CD14-positive monocyte (primary cell): ENCODE data around the gene RAB40AL. TPM values are rescaled to one million over a fixed set of nuclear protein-coding genes. Genes with fewer than 3 reads are reported as not detected.

Experiments used
- DNase-seq, 3 donors: peaks; one replicate each; pipeline ENCODE4 v3.0.0-alpha.2; 2011 to 2022
- H2AFZ ChIP-seq: 2 replicates; pipeline ENCODE4 v1.6.0; 2012; ENCODE audit warnings: mild to moderate bottlenecking, low read depth, low read length, inconsistent platforms; ENCODE audit not compliant: insufficient read depth, poor library complexity, severe bottlenecking
- H3K27ac ChIP-seq, 2 donors: 1 replicate in 1 of 2; 2 replicates in 1 of 2; pipeline ENCODE4 v1.5.1; 2012 to 2013; ENCODE audit warnings: low read length in 2 of 2, control low read depth in 1 of 2, inconsistent platforms in 1 of 2, low read depth in 1 of 2, mild to moderate bottlenecking in 1 of 2
- H3K27me3 ChIP-seq, 2 donors: one replicate each; pipeline versions ENCODE4 v1.6.0 to v1.6.1; 2011 to 2013; ENCODE audit warnings: low read length in 2 of 2; ENCODE audit not compliant: control insufficient read depth in 2 of 2, insufficient read depth in 2 of 2
- H3K36me3 ChIP-seq, 2 donors: replicated peaks in 1 of 2; 1 replicate in 1 of 2; 2 replicates in 1 of 2; pipeline versions ENCODE4 v1.5.1 to v1.6.1; 2012 to 2013; ENCODE audit warnings: low read length in 2 of 2, control low read depth in 1 of 2, inconsistent platforms in 1 of 2, mild to moderate bottlenecking in 1 of 2; ENCODE audit not compliant: insufficient read depth in 2 of 2, control insufficient read depth in 1 of 2
- H3K4me1 ChIP-seq, 2 donors: 1 replicate in 1 of 2; 2 replicates in 1 of 2; pipeline versions ENCODE4 v1.5.1 to v1.6.1; 2012 to 2013; ENCODE audit warnings: low read length in 2 of 2, control low read depth in 1 of 2, inconsistent platforms in 1 of 2, mild to moderate bottlenecking in 1 of 2, moderate library complexity in 1 of 2; ENCODE audit not compliant: insufficient read depth in 2 of 2, control insufficient read depth in 1 of 2
- H3K4me2 ChIP-seq: replicated peaks from 2 replicates; pipeline ENCODE3; 2012; ENCODE audit warnings: low read length, moderate library complexity, mild to moderate bottlenecking; ENCODE audit not compliant: poor library complexity, severe bottlenecking; ENCODE audit errors: extremely low read depth
- H3K4me3 ChIP-seq, 3 experiments: fragments of 200-600 bp in 1 of 3; sonication (generic) in 1 of 3; replicated peaks in 1 of 3; 1 replicate in 2 of 3; 2 replicates in 1 of 3; pipeline ENCODE4 v1.5.1; 2011 to 2013; ENCODE audit warnings: low read length in 3 of 3, mild to moderate bottlenecking in 3 of 3, control low read depth in 2 of 3, low read depth in 2 of 3, inconsistent platforms in 1 of 3, moderate library complexity in 1 of 3
- H3K79me2 ChIP-seq: 2 replicates; pipeline ENCODE4 v1.6.0; 2012; ENCODE audit warnings: mild to moderate bottlenecking, control low read depth, inconsistent platforms, low read length, moderate library complexity; ENCODE audit not compliant: insufficient read depth
- H3K9ac ChIP-seq: 2 replicates; pipeline ENCODE4 v1.6.0; 2017; ENCODE audit warnings: low read length, mild to moderate bottlenecking; ENCODE audit not compliant: insufficient read depth, poor library complexity, severe bottlenecking
- H3K9me3 ChIP-seq, 2 donors: replicated peaks in 1 of 2; 1 replicate in 1 of 2; 2 replicates in 1 of 2; pipeline versions ENCODE4 v1.5.1 to v1.6.1; 2012 to 2013; ENCODE audit warnings: low read length in 2 of 2, control low read depth in 1 of 2; ENCODE audit not compliant: control insufficient read depth in 1 of 2, insufficient read depth in 1 of 2
- H4K20me1 ChIP-seq: 2 replicates; pipeline ENCODE4 v1.6.0; 2012; ENCODE audit warnings: mild to moderate bottlenecking, low read length, control low read depth, moderate library complexity; ENCODE audit not compliant: insufficient read depth
- H3K27ac Mint-ChIP-seq, 7 donors: one replicate each; pipeline ENCODE4 v1.8.0; 2020; ENCODE audit warnings: mild to moderate bottlenecking in 7 of 7, mixed read lengths in 7 of 7, moderate library complexity in 6 of 7, inconsistent platforms in 2 of 7
- H3K27me3 Mint-ChIP-seq, 3 donors: one replicate each; pipeline ENCODE4 v1.8.0; 2021 to 2022; ENCODE audit warnings: low read depth in 3 of 3, mild to moderate bottlenecking in 3 of 3, mixed read lengths in 3 of 3, moderate library complexity in 3 of 3, inconsistent platforms in 1 of 3
- H3K36me3 Mint-ChIP-seq, 2 donors: one replicate each; pipeline ENCODE4 v1.8.0; 2020; ENCODE audit warnings: mixed read lengths in 2 of 2, inconsistent platforms in 1 of 2, mild to moderate bottlenecking in 1 of 2
- H3K4me1 Mint-ChIP-seq: one replicate; pipeline ENCODE4 v1.8.0; 2020; ENCODE audit warnings: mild to moderate bottlenecking, mixed read lengths
- H3K4me3 Mint-ChIP-seq, 2 donors: one replicate each; pipeline ENCODE4 v1.8.0; 2020; ENCODE audit warnings: mild to moderate bottlenecking in 2 of 2, mixed read lengths in 2 of 2, moderate library complexity in 1 of 2
- H3K9me3 Mint-ChIP-seq, 7 donors: one replicate each; pipeline ENCODE4 v1.8.0; 2020 to 2022; ENCODE audit warnings: mixed read lengths in 7 of 7, mild to moderate bottlenecking in 6 of 7, moderate library complexity in 6 of 7, inconsistent platforms in 2 of 7
- CTCF ChIP-seq: fragments of 200-600 bp; IDR thresholded peaks from one replicate; pipeline ENCODE4 v1.8.0; 2022; ENCODE audit warnings: antibody characterized with exemption, mild to moderate bottlenecking
- WGBS: methylation state at CpG from one replicate; pipeline ENCODE4 v1.1.5; 2013; ENCODE audit warnings: missing lambda C conversion rate; ENCODE audit not compliant: insufficient coverage; 5-methylcytosine and 5-hydroxymethylcytosine counted together
- intact Hi-C, 2 donors: fragments of 100-400 bp; cut with micrococcal nuclease; formaldehyde crosslinking; loops; one replicate each; pipeline versions ENCODE4 v1.15.0 to v1.15.1; 2023
- polyA plus RNA-seq, 3 donors: library from polyadenylated mRNA; depleted of rRNA in 1 of 3; unstranded in 2 of 3; stranded (reverse) in 1 of 3; fragments of 300-500 nt in 2 of 3; fragments of >200 nt in 1 of 3; fragmentation: Illumina TruSeq in 2 of 3; gene quantifications; 1 replicate in 2 of 3; 2 replicates in 1 of 3; pipeline ENCODE4 v1.2.3, GENCODE V29; 2012 to 2021

RAB40AL gene
- polyA plus RNA-seq, 3 donors = 0.13 TPM; not detected in 2

DNA sequence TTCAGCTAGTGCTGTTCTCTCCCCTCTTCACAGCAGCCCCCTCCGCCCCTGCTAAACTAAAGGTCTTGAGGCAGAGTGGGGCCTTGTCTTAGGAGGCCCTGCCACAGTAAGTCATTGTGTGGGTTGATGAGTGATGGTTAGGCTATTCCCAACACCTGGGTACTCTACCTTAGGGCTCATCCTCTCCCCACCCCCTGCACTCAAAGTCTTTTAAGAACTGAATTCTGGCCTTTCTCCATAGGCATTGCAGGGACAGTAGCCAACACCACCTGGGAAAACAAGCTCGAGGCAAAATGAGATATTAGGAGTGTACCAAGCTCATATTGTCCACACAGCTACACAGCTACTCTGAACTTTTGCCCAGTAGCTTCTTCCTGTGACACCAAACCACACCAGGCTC is 42.5 kb downstream of the RAB40AL start:
- Histone ChIP-seq H4K20me1 (no peaks in the 10 kb centered on the region), H3K9me3 (peaks cover 0 to 6% of the 10 kb centered on the region in 2 donors), H3K9ac (no peak overlapping the region), H3K36me3 (no peaks in the 10 kb centered on the region), H3K27me3 (no peaks in the 10 kb centered on the region), H3K27ac (no peak overlapping the region), H3K4me3 (no peak overlapping the region), H3K4me2 (no peak overlapping the region), H2AFZ (no peak overlapping the region), H3K4me1 (peaks cover 0 to 14% of the 10 kb centered on the region in 2 donors), H3K79me2 (no peaks in the 10 kb centered on the region)
- H3K27me3 Mint-ChIP-seq = no peaks in the 10 kb centered on the region
- H3K36me3 Mint-ChIP-seq = no peaks in the 10 kb centered on the region
- peak overlapping the region in 1 of 7 donors; percentile 21 for H3K27ac Mint-ChIP-seq
- no peak overlapping the region for H3K4me3 Mint-ChIP-seq
- WGBS = no CpG with 5 or more reads among the region's 2 CpGs
- intact Hi-C loops = no loop called here
- peaks cover 0 to 14% (median 2%) of the 10 kb centered on the region in 7 donors for H3K9me3 Mint-ChIP-seq
- no peak for TF ChIP-seq CTCF
- no peak for DNase-seq
- H3K4me1 Mint-ChIP-seq = peaks cover 23% of the 10 kb centered on the region

DNA sequence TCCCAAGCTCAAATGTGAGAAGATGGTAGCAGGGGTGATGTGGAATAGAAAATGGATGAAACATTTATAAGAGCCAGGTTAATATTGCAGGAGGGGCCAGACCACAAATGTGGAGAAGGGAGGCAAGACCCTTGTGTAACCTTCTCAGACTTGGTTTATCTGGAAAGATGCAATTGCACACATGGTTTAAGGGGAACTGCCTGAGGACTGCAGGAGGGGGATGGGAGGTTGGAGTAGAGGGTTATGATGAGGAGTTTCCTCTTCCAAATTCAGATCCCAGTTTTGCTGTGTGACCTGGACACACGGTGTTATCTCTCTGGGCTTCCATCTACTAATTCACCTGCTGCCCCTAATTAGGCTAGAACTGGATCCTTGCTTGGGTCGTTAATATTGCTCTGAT is 46.1 kb downstream of the RAB40AL start:
- no peaks in the 10 kb centered on the region for H3K79me2 ChIP-seq
- no peak for TF ChIP-seq CTCF
- intact Hi-C loops = loop anchor here in 1 of 2 donors (10.0 kb wide), 1 partner anchor 62 kb away; no protein-coding TSS in a partner anchor
- no CpG with 5 or more reads among the region's 2 CpGs for WGBS
- no peaks in the 10 kb centered on the region for H3K36me3 Mint-ChIP-seq
- peaks cover 0 to 14% of the 10 kb centered on the region in 2 donors for H3K4me1 ChIP-seq
- no peaks in the 10 kb centered on the region for H3K27me3 ChIP-seq
- no peak overlapping the region for H3K4me3 Mint-ChIP-seq
- H3K27ac ChIP-seq = no peak overlapping the region
- H3K27ac Mint-ChIP-seq = peak overlapping the region in 1 of 7 donors; percentile 54
- no peak overlapping the region for H3K4me2 ChIP-seq
- H3K9ac ChIP-seq = no peak overlapping the region
- peaks cover 0 to 35% (median 14%) of the 10 kb centered on the region in 7 donors for H3K9me3 Mint-ChIP-seq
- no peak for DNase-seq
- H2AFZ ChIP-seq = no peak overlapping the region
- peaks cover 27% of the 10 kb centered on the region for H3K4me1 Mint-ChIP-seq
- H3K27me3 Mint-ChIP-seq = peaks cover 0 to 1% (median 0%) of the 10 kb centered on the region in 3 donors
- H3K4me3 ChIP-seq = no peak overlapping the region
- no peaks in the 10 kb centered on the region for H3K36me3 ChIP-seq
- H4K20me1 ChIP-seq = no peaks in the 10 kb centered on the region
- peaks cover 0 to 6% of the 10 kb centered on the region in 2 donors for H3K9me3 ChIP-seq
